HG02763 (cell line): Measurements from ENCODE around the gene CCDC148.
A peak's percentile ranks its signal among the peaks of the same experiment; 100 is the strongest.
"Not testable (repeated sequence)": the region's sequence is repeated elsewhere in the genome, so short reads cannot be mapped to it uniquely, and the experiment has no call there.

ENCODE experiments used
- ATAC-seq: cut with Tn5 transposase; IDR thresholded peaks from one replicate; pipeline ENCODE4 v1.9.1; 2021; ENCODE audit warnings: mild to moderate bottlenecking, moderate library complexity; ENCODE audit not compliant: unreplicated experiment

The CCDC148 gene

DNA sequence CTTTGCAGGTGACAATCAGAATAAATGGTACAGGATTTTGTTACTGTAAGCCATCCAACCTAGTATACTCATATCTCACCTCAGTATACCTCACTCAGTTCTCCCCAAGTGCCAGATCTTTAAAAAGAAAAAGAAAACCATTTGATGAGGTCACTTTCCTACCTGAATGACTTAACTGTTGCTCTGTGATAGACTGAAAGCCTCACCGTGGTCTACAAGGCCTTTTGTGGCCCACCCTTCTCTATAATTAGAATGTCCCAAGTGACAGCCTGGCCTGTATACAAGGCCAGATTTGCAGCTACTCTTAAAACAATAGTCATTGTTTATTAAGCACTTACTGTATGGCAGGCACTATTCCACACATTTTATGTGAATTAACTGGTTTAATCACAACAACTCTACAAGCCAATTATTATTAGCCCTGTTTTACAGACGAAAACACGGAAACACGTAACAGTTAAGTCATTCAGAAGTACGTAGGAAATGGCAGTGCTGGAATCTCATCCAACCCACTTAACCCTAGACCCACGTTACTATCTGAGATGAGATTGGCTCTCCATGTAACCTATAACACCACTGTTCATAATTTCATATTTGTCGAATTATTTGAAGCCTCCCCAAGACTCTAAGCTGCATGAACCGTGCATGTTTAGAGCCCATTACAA lies 28.5 kb upstream of the CCDC148 start:
- no peak for ATAC-seq

- ATAC-seq: no peak
Observed at GRCh38 chr2:158482594-158482993, 26.0 kb upstream of the CCDC148 start.

GRCh38 chr2:158481116-158481515 lies 24.6 kb upstream of the CCDC148 start:
- no peak for ATAC-seq

- ATAC-seq: no peak
Observed at GRCh38 chr2:158478816-158479215, 22.3 kb upstream of the CCDC148 start.

- ATAC-seq: no peak
Observed at GRCh38 chr2:158478237-158478636, 21.7 kb upstream of the CCDC148 start.

- no peak for ATAC-seq
Observed at GRCh38 chr2:158477202-158477601, 20.6 kb upstream of the CCDC148 start.

DNA sequence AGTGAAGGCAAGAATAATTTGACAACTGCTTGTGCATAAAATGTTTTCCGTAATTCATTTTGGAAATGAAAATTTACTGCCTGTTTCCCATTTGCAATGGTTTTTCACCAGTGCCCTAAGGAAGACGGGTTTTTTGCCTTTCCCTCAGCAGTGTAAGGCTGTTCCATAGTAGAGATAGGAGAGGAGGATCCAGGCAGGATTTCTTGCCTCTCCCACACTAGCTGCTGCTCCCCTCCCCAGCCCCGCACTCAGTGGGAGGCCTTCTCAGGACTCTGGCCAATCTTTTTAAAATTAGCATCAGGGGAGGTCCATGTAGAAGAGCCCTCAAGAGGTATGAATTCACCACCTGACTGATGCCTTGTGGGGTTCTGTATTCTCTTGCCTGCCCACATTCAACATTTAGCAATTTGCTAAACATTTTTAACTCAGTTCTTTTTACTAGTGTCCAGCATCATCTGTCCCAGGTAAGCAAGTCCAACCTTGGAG lies 18.0 kb upstream of the CCDC148 start:
- ATAC-seq: not testable (repeated sequence)

- no peak for ATAC-seq
Observed at GRCh38 chr2:158473719-158474392, 17.3 kb upstream of the CCDC148 start.

GRCh38 chr2:158473300-158473699 lies 16.7 kb upstream of the CCDC148 start:
- not testable (repeated sequence) for ATAC-seq

DNA sequence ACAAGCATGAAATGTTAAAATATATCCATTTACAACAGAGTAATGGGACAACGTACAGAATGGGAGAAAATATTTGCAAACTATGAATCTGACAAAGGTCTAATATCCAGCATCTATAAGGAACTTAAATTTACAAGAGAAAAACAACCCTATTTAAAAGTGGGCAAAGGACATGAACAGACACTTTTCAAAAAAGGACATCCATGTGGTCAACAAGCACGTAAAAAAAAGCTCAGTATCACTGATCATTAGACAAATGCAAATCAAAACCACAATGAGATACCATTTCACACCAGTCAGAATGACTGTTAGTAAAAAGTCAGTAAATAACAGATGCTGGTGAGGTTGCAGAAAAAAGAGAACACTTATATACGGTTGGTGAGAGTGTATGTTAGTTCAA lies 16.3 kb upstream of the CCDC148 start:
- ATAC-seq: not testable (repeated sequence)

DNA sequence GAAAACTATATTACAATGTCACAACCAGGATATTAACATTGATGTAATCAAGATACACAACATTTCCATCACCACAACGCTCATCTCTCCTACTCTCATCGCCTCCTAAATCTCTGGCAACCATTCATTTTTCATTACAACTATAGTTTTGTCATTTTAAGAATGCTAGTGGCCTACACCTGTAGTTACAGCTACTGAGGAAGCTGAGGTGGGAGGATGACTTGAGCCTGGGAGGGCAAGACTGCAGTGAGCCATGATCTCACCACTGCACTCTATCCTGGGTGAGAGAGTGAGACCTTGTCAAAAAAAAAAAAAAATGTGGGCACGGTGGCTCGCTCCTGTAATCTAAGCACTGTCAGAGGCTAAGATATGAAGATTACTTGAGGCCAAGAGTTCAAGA lies 10.7 kb upstream of the CCDC148 start:
- ATAC-seq: no peak

- ATAC-seq: no peak
Observed at GRCh38 chr2:158464426-158465281, 8.1 kb upstream of the CCDC148 start.

- ATAC-seq: no peak
Observed at GRCh38 chr2:158463496-158464095, 7.0 kb upstream of the CCDC148 start.

GRCh38 chr2:158460632-158461297 lies 4.2 kb upstream of the CCDC148 start:
- no peak for ATAC-seq

GRCh38 chr2:158459161-158460003 lies 2.8 kb upstream of the CCDC148 start:
- no peak for ATAC-seq

- ATAC-seq: no peak
Observed at GRCh38 chr2:158458617-158458920, 2.0 kb upstream of the CCDC148 start.

DNA sequence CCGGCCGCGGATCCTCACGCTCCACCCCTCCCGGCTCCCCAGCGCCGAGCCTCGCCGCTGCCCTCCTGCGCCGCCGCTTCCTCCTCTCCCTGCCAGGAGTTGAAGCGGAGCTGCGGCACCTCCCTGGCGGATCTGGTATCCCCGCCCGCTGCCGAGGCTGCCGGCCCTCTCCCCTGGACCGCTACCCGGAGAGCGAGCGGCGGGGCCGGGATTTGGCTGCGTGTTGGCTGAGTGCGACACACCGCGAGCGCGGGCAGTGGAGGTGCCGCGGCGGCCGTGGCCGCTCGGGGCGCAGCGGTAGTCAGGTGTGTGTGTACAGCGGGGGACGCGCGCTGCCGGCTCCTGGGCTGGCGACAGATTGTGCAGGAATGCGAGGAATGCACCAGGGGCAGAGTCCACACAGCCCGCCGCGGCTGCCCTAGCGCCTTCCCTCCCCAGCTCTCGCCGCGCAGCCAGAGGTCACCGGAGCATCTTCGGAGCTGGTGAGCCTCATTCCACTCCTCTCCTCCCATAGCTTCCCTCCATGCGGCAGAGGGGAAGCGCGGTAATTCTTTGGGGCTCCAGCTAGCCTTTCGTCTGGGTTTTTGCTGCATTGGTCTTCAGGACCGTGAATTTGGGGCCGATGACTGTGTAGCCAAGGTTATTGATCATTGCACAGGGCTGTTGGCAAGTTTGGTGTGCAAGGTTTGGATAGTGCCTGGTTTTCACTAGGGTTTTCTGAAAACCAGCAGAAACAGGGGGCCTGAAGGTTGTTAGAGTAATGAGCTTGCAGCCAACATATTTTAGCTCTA lies 1.5 kb upstream of the CCDC148 start:
- peak; percentile 41 for ATAC-seq

- peak; percentile 18 for ATAC-seq
Observed at GRCh38 chr2:158457092-158457825, 706 bp upstream of the CCDC148 start.
